Endothelial cell (in vitro differentiated cells): ENCODE results near the gene ATAD2B. TPM values are rescaled to one million over a fixed set of nuclear protein-coding genes. Genes with fewer than 3 reads are reported as not detected.

Experiments
- DNase-seq: peaks from one replicate; pipeline ENCODE4 v3.0.0; 2021; ENCODE audit warnings: low spot score
- H3K27ac Mint-ChIP-seq: one replicate; pipeline ENCODE4 v1.8.0; 2021; ENCODE audit warnings: mixed read lengths, inconsistent platforms; ENCODE audit not compliant: unreplicated experiment
- H3K27me3 Mint-ChIP-seq: one replicate; pipeline ENCODE4 v1.8.0; 2021; ENCODE audit warnings: mild to moderate bottlenecking, moderate library complexity, mixed read lengths, inconsistent platforms; ENCODE audit not compliant: unreplicated experiment
- H3K36me3 Mint-ChIP-seq: one replicate; pipeline ENCODE4 v1.8.0; 2021; ENCODE audit warnings: mild to moderate bottlenecking, low read depth, mixed read lengths, inconsistent platforms; ENCODE audit not compliant: unreplicated experiment
- H3K4me1 Mint-ChIP-seq: one replicate; pipeline ENCODE4 v1.8.0; 2021; ENCODE audit warnings: mild to moderate bottlenecking, mixed read lengths, inconsistent platforms; ENCODE audit not compliant: unreplicated experiment
- H3K4me3 Mint-ChIP-seq: one replicate; pipeline ENCODE4 v1.8.0; 2021; ENCODE audit warnings: mild to moderate bottlenecking, mixed read lengths, inconsistent platforms; ENCODE audit not compliant: unreplicated experiment
- H3K9me3 Mint-ChIP-seq: one replicate; pipeline ENCODE4 v1.8.0; 2021; ENCODE audit warnings: mixed read lengths, inconsistent platforms; ENCODE audit not compliant: unreplicated experiment
- total RNA-seq: library from RNA; stranded (reverse); fragmentation: NEBNext Ultra II Directional; extraction: Animal tissue kit (Norgen Biotek cat#: 25700); gene quantifications from one replicate; pipeline ENCODE4 v1.2.1, GENCODE V29; 2021; ENCODE audit not compliant: unreplicated experiment
- TF ChIP-seq, protein P1 (sequence below): fragments of 200-600 bp; sonication (generic); IDR thresholded peaks from one replicate; pipeline ENCODE4 v1.5.0; 2021; ENCODE audit warnings: antibody characterized with exemption; ENCODE audit not compliant: unreplicated experiment

Gene ATAD2B
- total RNA-seq, 1 donor from 2014 or later, result 23.6 TPM

DNA sequence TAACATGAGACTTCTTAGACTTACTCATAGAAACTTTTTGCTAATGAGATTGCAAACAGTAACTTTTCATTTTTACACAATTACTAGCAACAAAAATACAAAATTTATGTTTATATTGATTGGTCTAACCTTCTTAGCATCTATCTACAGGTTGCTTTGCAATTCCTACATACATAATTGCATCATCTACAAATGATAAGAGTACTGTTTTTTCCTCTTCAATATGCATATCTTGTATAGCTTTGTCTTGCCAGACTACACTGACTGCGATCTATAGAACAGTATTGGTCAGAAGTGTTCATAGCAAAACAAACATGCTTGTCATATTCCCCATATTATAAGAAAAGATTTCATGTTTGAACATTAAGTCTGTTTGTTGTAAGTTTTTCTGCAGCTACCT is 87.9 kb downstream of the ATAD2B start:
- TF ChIP-seq, protein P1, sequence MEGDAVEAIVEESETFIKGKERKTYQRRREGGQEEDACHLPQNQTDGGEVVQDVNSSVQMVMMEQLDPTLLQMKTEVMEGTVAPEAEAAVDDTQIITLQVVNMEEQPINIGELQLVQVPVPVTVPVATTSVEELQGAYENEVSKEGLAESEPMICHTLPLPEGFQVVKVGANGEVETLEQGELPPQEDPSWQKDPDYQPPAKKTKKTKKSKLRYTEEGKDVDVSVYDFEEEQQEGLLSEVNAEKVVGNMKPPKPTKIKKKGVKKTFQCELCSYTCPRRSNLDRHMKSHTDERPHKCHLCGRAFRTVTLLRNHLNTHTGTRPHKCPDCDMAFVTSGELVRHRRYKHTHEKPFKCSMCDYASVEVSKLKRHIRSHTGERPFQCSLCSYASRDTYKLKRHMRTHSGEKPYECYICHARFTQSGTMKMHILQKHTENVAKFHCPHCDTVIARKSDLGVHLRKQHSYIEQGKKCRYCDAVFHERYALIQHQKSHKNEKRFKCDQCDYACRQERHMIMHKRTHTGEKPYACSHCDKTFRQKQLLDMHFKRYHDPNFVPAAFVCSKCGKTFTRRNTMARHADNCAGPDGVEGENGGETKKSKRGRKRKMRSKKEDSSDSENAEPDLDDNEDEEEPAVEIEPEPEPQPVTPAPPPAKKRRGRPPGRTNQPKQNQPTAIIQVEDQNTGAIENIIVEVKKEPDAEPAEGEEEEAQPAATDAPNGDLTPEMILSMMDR, result no peak
- Mint-ChIP-seq H3K4me1 (peaks cover 5% of the 10 kb centered on the region), H3K27ac (no peak overlapping the region), H3K4me3 (no peak overlapping the region), H3K36me3 (peaks cover 16% of the 10 kb centered on the region), H3K27me3 (peaks cover 4% of the 10 kb centered on the region), H3K9me3 (no peaks in the 10 kb centered on the region)
- DNase-seq, result no peak

DNA sequence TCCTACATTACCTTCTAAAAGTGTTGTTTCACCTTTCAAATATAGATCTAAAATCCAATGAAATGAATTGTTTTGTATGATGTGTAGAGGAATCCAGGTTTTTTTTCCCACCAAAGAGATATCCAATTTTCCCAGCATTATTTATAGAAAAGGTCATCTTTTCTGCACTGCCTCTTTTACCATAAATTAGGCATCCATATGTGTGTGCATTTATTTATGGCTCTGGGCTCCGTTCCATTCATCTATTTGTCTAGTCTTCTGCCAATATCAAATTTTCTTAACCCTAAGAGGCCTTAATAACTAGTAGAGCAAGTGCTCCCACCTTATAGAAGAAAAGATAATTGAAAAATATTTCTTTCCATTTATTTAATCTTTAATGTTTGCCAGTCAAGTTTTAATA is 88.3 kb downstream of the ATAD2B start:
- no peak for DNase-seq
- H3K27me3 Mint-ChIP-seq, result peaks cover 4% of the 10 kb centered on the region
- no peak overlapping the region for H3K4me3 Mint-ChIP-seq
- no peaks in the 10 kb centered on the region for H3K9me3 Mint-ChIP-seq
- peaks cover 5% of the 10 kb centered on the region for H3K4me1 Mint-ChIP-seq
- no peak overlapping the region for H3K27ac Mint-ChIP-seq
- TF ChIP-seq, protein P1, result no peak
- H3K36me3 Mint-ChIP-seq, result peaks cover 16% of the 10 kb centered on the region

DNA sequence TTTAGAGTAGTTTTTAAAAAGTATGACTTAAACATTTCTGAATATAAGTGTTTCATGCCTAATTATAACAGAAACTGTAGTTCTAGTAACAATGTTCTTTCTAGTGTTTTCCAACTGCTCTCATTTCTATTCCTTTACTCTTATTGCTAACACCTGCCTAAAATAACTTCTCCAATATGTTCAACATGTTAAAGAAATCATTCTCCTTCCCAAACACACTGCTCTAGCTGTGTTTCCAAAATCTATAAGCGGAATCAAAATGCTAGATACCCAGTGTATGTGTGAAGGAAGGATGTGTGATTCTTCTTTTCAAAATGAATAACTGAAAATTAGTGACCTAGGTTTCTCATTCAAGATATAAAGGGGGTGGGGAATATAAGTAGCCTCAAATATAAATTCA is 89.1 kb downstream of the ATAD2B start:
- Mint-ChIP-seq H3K36me3 (peaks cover 16% of the 10 kb centered on the region), H3K4me3 (no peak overlapping the region), H3K9me3 (no peaks in the 10 kb centered on the region), H3K4me1 (peaks cover 3% of the 10 kb centered on the region), H3K27me3 (peaks cover 4% of the 10 kb centered on the region), H3K27ac (no peak overlapping the region)
- TF ChIP-seq, protein P1, result no peak
- DNase-seq, result no peak

DNA sequence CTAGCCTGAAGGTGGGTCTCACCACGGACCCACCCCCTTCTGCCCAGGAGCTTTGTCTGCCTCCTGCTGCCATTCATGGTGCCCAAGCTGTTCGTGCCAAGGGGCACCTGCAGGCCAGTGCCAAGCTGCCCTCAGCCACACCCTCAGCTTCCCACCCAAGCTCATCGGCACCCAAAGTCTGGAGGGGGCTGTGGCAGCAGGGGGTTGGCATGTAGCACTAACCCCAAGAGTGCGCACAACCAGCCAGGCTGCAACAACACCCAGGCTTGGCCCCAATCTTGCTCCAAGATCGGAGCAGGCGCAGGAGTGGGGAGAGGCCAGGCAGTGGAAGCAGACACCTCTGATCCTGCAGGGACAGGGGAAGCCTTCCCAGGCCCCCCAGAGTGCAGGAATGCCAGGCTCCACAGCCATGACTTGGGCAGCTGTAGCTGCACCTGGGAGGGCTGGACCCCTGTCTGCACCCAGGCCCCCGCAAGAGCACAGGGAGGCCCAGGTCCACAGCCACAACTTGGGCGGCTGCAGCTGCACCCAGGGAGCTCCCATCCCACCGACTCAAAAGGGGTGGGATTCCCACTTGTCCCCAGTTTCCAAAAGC is 89.9 kb downstream of the ATAD2B start:
- peaks cover 4% of the 10 kb centered on the region for H3K27me3 Mint-ChIP-seq
- H3K9me3 Mint-ChIP-seq, result no peaks in the 10 kb centered on the region
- no peak for DNase-seq
- peaks cover 16% of the 10 kb centered on the region for H3K36me3 Mint-ChIP-seq
- peaks cover 6% of the 10 kb centered on the region for H3K4me1 Mint-ChIP-seq
- TF ChIP-seq, protein P1, result no peak
- H3K27ac Mint-ChIP-seq, result no peak overlapping the region
- H3K4me3 Mint-ChIP-seq, result no peak overlapping the region

DNA sequence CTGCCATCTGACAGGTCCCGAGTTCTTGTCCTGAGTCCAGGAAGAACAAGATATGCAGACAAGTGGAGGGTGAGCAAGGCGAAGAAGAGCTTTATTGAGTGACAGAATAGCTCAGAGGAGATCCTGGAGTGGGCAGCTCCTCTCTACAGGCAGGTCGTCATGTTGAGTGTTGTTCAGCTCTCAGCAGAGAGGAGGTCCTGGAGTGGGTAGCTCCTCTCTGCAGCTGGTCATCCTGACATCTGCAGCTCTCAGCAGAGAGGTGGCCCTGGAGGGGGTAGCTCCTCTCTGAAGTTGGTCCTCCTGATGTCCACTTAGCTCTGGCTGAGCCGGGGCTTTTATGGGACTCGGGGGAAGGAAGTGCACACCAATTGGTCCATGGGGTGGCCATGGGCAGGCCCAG is 90.4 kb downstream of the ATAD2B start:
- H3K27ac Mint-ChIP-seq, result no peak overlapping the region
- peaks cover 4% of the 10 kb centered on the region for H3K27me3 Mint-ChIP-seq
- peaks cover 6% of the 10 kb centered on the region for H3K4me1 Mint-ChIP-seq
- H3K4me3 Mint-ChIP-seq, result no peak overlapping the region
- H3K9me3 Mint-ChIP-seq, result no peaks in the 10 kb centered on the region
- H3K36me3 Mint-ChIP-seq, result peaks cover 16% of the 10 kb centered on the region
- no peak for DNase-seq
- TF ChIP-seq, protein P1, result no peak
